ENCODE results near the gene DLG2. TPM values are rescaled to one million over a fixed set of nuclear protein-coding genes. Genes with fewer than 3 reads are reported as not detected.

Gene DLG2
- total and polyA plus RNA-seq, 9 of the 15 experiments (the other 6 are each of a cell fraction or from before 2014, with no cell fraction given), result 0.52 to 1.6 (median 0.95) TPM

- Histone ChIP-seq H3K9me3 (replicated peaks; ENCODE audit: control insufficient read depth, insufficient read depth, low read depth, low read length) (no peaks in the 10 kb centered on the region), H3K27ac (ENCODE audit: extremely low read depth, low read depth, low read length) (no peak overlapping the region), H3K4me2 (ENCODE audit: insufficient read depth, low read length) (no peak overlapping the region), H3K4me3 (no peak overlapping the region), H4K20me1 (replicated peaks; ENCODE audit: control insufficient read depth, insufficient read depth, low read length) (no peaks in the 10 kb centered on the region), H3K27me3 (ENCODE audit: control insufficient read depth in 2 of 2, insufficient read depth in 2 of 2, low read length in 2 of 2) (no peaks in the 10 kb centered on the region), H2AFZ (ENCODE audit: low read depth, low read length) (no peak overlapping the region), H3K9me1 (ENCODE audit: control insufficient read depth, insufficient read depth, low read length) (no peaks in the 10 kb centered on the region), H3K36me3 (ENCODE audit: control insufficient read depth, insufficient read depth, low read length) (no peaks in the 10 kb centered on the region), H3K79me2 (ENCODE audit: control insufficient read depth, insufficient read depth, low read length) (no peaks in the 10 kb centered on the region), H3K9ac (ENCODE audit: insufficient read depth in 1 of 2, low read depth in 2 of 2, low read length in 2 of 2) (no peak overlapping the region), H3K4me1 (replicated peaks in 1 of 2; ENCODE audit: control insufficient read depth in 2 of 2, insufficient read depth in 2 of 2, low read length in 2 of 2) (no peaks in the 10 kb centered on the region)
- in situ Hi-C loops (cut with MboI), result no loop called here
- WGBS (ENCODE audit: insufficient coverage, low coverage, missing lambda C conversion rate), result 0% methylated on average over 1 of the region's 1 CpG
- BruUV-seq (replicated peaks), result no TSS peak
- DNase-seq (ENCODE audit: extremely low read depth in 1 of 4, low spot score in 3 of 4) (no peak), ATAC-seq (no peak), FAIRE-seq (no peak)
- TF ChIP-seq PTRF (tag; IDR thresholded peaks at IDR 0.05), result no peak
- TF ChIP-seq ZNF589 (CRISPR knock-in tag; IDR thresholded peaks at IDR 0.05; ENCODE audit: low read depth), result no peak
- TF ChIP-seq CUX1 (CRISPR knock-in tag; IDR thresholded peaks at IDR 0.05), result no peak
- no peak for TF ChIP-seq POLR2AphosphoS5 (IDR thresholded peaks at IDR 0.05; ENCODE audit: control insufficient read depth, insufficient read depth, low read depth, low read length)
- no peak for TF ChIP-seq PBX2 (CRISPR knock-in tag; IDR thresholded peaks at IDR 0.05; ENCODE audit: low read depth)
- no peak for TF ChIP-seq PBX2 (tag; conservative IDR thresholded peaks at IDR 0.05; ENCODE audit: low read depth)
- TF ChIP-seq CREM (IDR thresholded peaks at IDR 0.05; ENCODE audit: low read depth), result no peak
- no peak for TF ChIP-seq ZNF280A (IDR thresholded peaks at IDR 0.05; ENCODE audit: low read depth, partially characterized antibody)
- intact Hi-C loops (cut with micrococcal nuclease), result no loop called here
- ChIA-PET CTCF (ENCODE audit: low intra/inter-chr PET ratio) (no interaction called here), POLR2A (no interaction called here)
Measured at GRCh38 chr11:84260862-84261261, 1366.3 kb downstream of the DLG2 start.

Data from K562 (cell line).